Mesenchymal stem cell (in vitro differentiated cells and primary cell): Measurements from ENCODE around the gene ADAMTS19.

Experiments used
- DNase-seq: peaks from one replicate; pipeline ENCODE4 v3.0.0-alpha.2; 2013
- H2AFZ ChIP-seq: one replicate; pipeline ENCODE4 v1.6.1; 2013; ENCODE audit warnings: low read depth, mild to moderate bottlenecking, control low read depth, inconsistent platforms, low read length, moderate library complexity
- H2AK5ac ChIP-seq: 2 replicates; pipeline ENCODE4 v1.6.1; 2013; ENCODE audit warnings: low read length, moderate library complexity, mild to moderate bottlenecking, inconsistent platforms; ENCODE audit not compliant: severe bottlenecking
- H2BK120ac ChIP-seq: one replicate; pipeline ENCODE4 v1.6.1; 2013; ENCODE audit warnings: low read depth, mild to moderate bottlenecking, inconsistent platforms, low read length, moderate library complexity
- H2BK12ac ChIP-seq, 2 experiments: one replicate each; pipeline ENCODE4 v1.6.1; 2013; ENCODE audit warnings: inconsistent platforms in 2 of 2, low read length in 2 of 2, mild to moderate bottlenecking in 2 of 2, moderate library complexity in 2 of 2, control low read depth in 1 of 2
- H2BK15ac ChIP-seq: one replicate; pipeline ENCODE4 v1.6.1; 2013; ENCODE audit warnings: mild to moderate bottlenecking, low read depth, inconsistent platforms; ENCODE audit not compliant: poor library complexity, severe bottlenecking
- H2BK5ac ChIP-seq: 2 replicates; pipeline ENCODE4 v1.6.1; 2013; ENCODE audit warnings: low read depth, mild to moderate bottlenecking, low read length, control low read depth, inconsistent platforms; ENCODE audit not compliant: poor library complexity, severe bottlenecking
- H3K14ac ChIP-seq, 2 experiments: one replicate each; pipeline ENCODE4 v1.6.1; 2013; ENCODE audit warnings: inconsistent platforms in 2 of 2, low read length in 2 of 2, control low read depth in 1 of 2, mild to moderate bottlenecking in 1 of 2, moderate library complexity in 1 of 2
- H3K18ac ChIP-seq, 2 experiments: one replicate each; pipeline ENCODE4 v1.6.1; 2013; ENCODE audit warnings: inconsistent platforms in 2 of 2, low read length in 2 of 2, control low read depth in 1 of 2, low read depth in 1 of 2, mild to moderate bottlenecking in 1 of 2
- H3K23ac ChIP-seq, 2 experiments: one replicate each; pipeline ENCODE4 v1.6.1; 2013; ENCODE audit warnings: inconsistent platforms in 2 of 2, low read length in 2 of 2, mild to moderate bottlenecking in 2 of 2, moderate library complexity in 2 of 2, control low read depth in 1 of 2
- H3K27ac ChIP-seq: 2 replicates; pipeline ENCODE4 v1.5.1; 2013; ENCODE audit warnings: mild to moderate bottlenecking, moderate library complexity, low read length, control low read depth, inconsistent platforms; ENCODE audit not compliant: poor library complexity, severe bottlenecking
- H3K27me3 ChIP-seq, 2 experiments: 2 replicates each; pipeline versions ENCODE4 v1.6.1 to v1.7.0; 2013; ENCODE audit warnings: low read length in 2 of 2, mild to moderate bottlenecking in 2 of 2, moderate library complexity in 2 of 2, control low read depth in 1 of 2, inconsistent platforms in 1 of 2; ENCODE audit not compliant: control insufficient read depth in 1 of 2, insufficient read depth in 1 of 2
- H3K36me3 ChIP-seq, 2 experiments: 2 replicates each; pipeline versions ENCODE4 v1.6.1 to v1.7.0; 2013; ENCODE audit warnings: low read length in 2 of 2, control low read depth in 1 of 2, inconsistent platforms in 1 of 2, low read depth in 1 of 2, mild to moderate bottlenecking in 1 of 2; ENCODE audit not compliant: insufficient read depth in 2 of 2, control insufficient read depth in 1 of 2
- H3K4ac ChIP-seq, 2 experiments: one replicate each; pipeline ENCODE4 v1.6.1; 2013; ENCODE audit warnings: inconsistent platforms in 2 of 2, low read length in 2 of 2, mild to moderate bottlenecking in 2 of 2, moderate library complexity in 2 of 2, control low read depth in 1 of 2, low read depth in 1 of 2
- H3K4me1 ChIP-seq: 2 replicates; pipeline ENCODE4 v1.6.1; 2013; ENCODE audit warnings: low read depth, low read length, control low read depth; ENCODE audit not compliant: control insufficient read depth, insufficient read depth
- H3K4me2 ChIP-seq: 2 replicates; pipeline ENCODE4 v1.6.1; 2013; ENCODE audit warnings: low read length, mild to moderate bottlenecking, inconsistent platforms; ENCODE audit not compliant: poor library complexity, severe bottlenecking
- H3K4me3 ChIP-seq, 2 experiments: 2 replicates each; pipeline versions ENCODE4 v1.5.1 to v1.7.0; 2013; ENCODE audit warnings: low read length in 2 of 2, mild to moderate bottlenecking in 2 of 2, control low read depth in 1 of 2, low read depth in 1 of 2; ENCODE audit not compliant: insufficient read depth in 1 of 2
- H3K79me1 ChIP-seq: replicated peaks from 2 replicates; pipeline ENCODE4 v1.6.1; 2013; ENCODE audit warnings: mild to moderate bottlenecking, control low read depth, low read length, inconsistent platforms; ENCODE audit not compliant: poor library complexity, severe bottlenecking
- H3K9ac ChIP-seq: 2 replicates; pipeline ENCODE4 v1.7.0; 2013; ENCODE audit warnings: mild to moderate bottlenecking, low read length, moderate library complexity
- H3K9me3 ChIP-seq: 2 replicates; pipeline ENCODE4 v1.7.0; 2013; ENCODE audit warnings: mild to moderate bottlenecking, low read length; ENCODE audit not compliant: control insufficient read depth
- H4K8ac ChIP-seq: one replicate; pipeline ENCODE4 v1.6.1; 2013; ENCODE audit warnings: inconsistent platforms, mild to moderate bottlenecking, low read length, moderate library complexity
- H4K91ac ChIP-seq: one replicate; pipeline ENCODE4 v1.6.1; 2013; ENCODE audit warnings: mild to moderate bottlenecking, low read length, inconsistent platforms
- WGBS: methylation state at CpG from one replicate; pipeline ENCODE4 v1.1.7; 2013; ENCODE audit warnings: mixed read lengths; 5-methylcytosine and 5-hydroxymethylcytosine counted together

Gene ADAMTS19

GRCh38 chr5:129507527-129507926 lies 47.4 kb downstream of the ADAMTS19 start:
- H2AFZ ChIP-seq = no peak overlapping the region
- no peak overlapping the region for H3K18ac ChIP-seq
- no peak overlapping the region for H2BK15ac ChIP-seq
- H3K27me3 ChIP-seq = no peaks in the 10 kb centered on the region
- no peak overlapping the region for H4K91ac ChIP-seq
- no peak overlapping the region for H3K9ac ChIP-seq
- no peak overlapping the region for H3K4me2 ChIP-seq
- no peak overlapping the region for H3K27ac ChIP-seq
- H3K4me3 ChIP-seq = no peak overlapping the region
- WGBS = 96% methylated on average over 4 of the region's 6 CpGs
- no peaks in the 10 kb centered on the region for H3K79me1 ChIP-seq
- no peak overlapping the region for H3K4ac ChIP-seq
- H2BK120ac ChIP-seq = no peak overlapping the region
- H3K9me3 ChIP-seq = no peaks in the 10 kb centered on the region
- DNase-seq = no peak
- H2AK5ac ChIP-seq = no peak overlapping the region
- H3K4me1 ChIP-seq = no peaks in the 10 kb centered on the region
- no peak overlapping the region for H2BK5ac ChIP-seq
- no peak overlapping the region for H4K8ac ChIP-seq
- H3K36me3 ChIP-seq = no peaks in the 10 kb centered on the region
- H3K23ac ChIP-seq = no peak overlapping the region
- no peak overlapping the region for H2BK12ac ChIP-seq
- no peak overlapping the region for H3K14ac ChIP-seq

- Histone ChIP-seq H3K23ac (no peak overlapping the region), H3K27me3 (no peaks in the 10 kb centered on the region), H3K36me3 (no peaks in the 10 kb centered on the region), H3K14ac (no peak overlapping the region), H2BK120ac (no peak overlapping the region), H2BK5ac (no peak overlapping the region), H2BK15ac (no peak overlapping the region), H4K91ac (no peak overlapping the region), H3K9ac (no peak overlapping the region), H2BK12ac (no peak overlapping the region), H3K4ac (no peak overlapping the region), H2AK5ac (no peak overlapping the region), H4K8ac (no peak overlapping the region), H3K27ac (no peak overlapping the region), H3K4me3 (no peak overlapping the region), H3K4me2 (no peak overlapping the region), H3K9me3 (no peaks in the 10 kb centered on the region), H3K18ac (no peak overlapping the region), H3K79me1 (no peaks in the 10 kb centered on the region), H2AFZ (no peak overlapping the region), H3K4me1 (no peaks in the 10 kb centered on the region)
- WGBS = 100% methylated on average over 2 of the region's 2 CpGs
- no peak for DNase-seq
Observed at GRCh38 chr5:129508606-129509005, 48.5 kb downstream of the ADAMTS19 start.

GRCh38 chr5:129509363-129509975 lies 49.4 kb downstream of the ADAMTS19 start:
- Histone ChIP-seq H3K36me3 (no peaks in the 10 kb centered on the region), H3K4me2 (no peak overlapping the region), H2AK5ac (no peak overlapping the region), H3K23ac (no peak overlapping the region), H2BK12ac (no peak overlapping the region), H2BK5ac (no peak overlapping the region), H3K9me3 (no peaks in the 10 kb centered on the region), H2BK120ac (no peak overlapping the region), H3K18ac (no peak overlapping the region), H3K4me1 (no peaks in the 10 kb centered on the region), H3K4ac (no peak overlapping the region), H4K91ac (no peak overlapping the region), H3K27ac (no peak overlapping the region), H3K9ac (no peak overlapping the region), H3K14ac (no peak overlapping the region), H2AFZ (no peak overlapping the region), H3K27me3 (no peaks in the 10 kb centered on the region), H2BK15ac (no peak overlapping the region), H3K4me3 (no peak overlapping the region), H3K79me1 (no peaks in the 10 kb centered on the region), H4K8ac (no peak overlapping the region)
- no CpG with 5 or more reads among the region's 2 CpGs for WGBS
- DNase-seq = no peak

DNA sequence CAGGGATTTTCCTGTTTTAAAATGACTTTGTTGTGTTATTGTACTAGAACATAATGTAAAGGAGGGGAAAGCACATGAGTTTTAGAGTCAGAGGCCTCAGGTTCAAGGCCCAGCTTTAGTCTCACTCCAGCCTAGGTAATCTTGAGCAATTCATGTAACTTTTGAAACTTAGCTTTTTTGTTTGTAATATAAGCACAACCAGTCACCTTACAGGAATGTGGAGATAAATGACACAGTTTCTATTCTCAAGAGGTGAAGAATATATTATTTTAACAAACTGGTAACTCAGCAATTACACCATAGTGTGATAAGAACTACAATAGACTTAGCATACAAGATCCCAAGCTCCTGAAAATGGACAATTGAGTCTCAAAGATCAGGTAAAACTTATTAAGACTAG lies 51.2 kb downstream of the ADAMTS19 start:
- Histone ChIP-seq H3K36me3 (no peaks in the 10 kb centered on the region), H3K4me3 (no peak overlapping the region), H3K4me1 (no peaks in the 10 kb centered on the region), H3K27me3 (no peaks in the 10 kb centered on the region), H3K27ac (no peak overlapping the region), H2BK12ac (no peak overlapping the region), H2AK5ac (no peak overlapping the region), H2AFZ (no peak overlapping the region), H2BK15ac (no peak overlapping the region), H2BK5ac (no peak overlapping the region), H3K4ac (no peak overlapping the region), H3K9me3 (peaks cover 10% of the 10 kb centered on the region), H4K91ac (no peak overlapping the region), H2BK120ac (no peak overlapping the region), H4K8ac (no peak overlapping the region), H3K4me2 (no peak overlapping the region), H3K14ac (no peak overlapping the region), H3K9ac (no peak overlapping the region), H3K18ac (no peak overlapping the region), H3K79me1 (no peaks in the 10 kb centered on the region), H3K23ac (no peak overlapping the region)
- DNase-seq = peak; percentile 22
